AG04449 (cell line): Measurements from ENCODE around the gene C2orf72.

Source experiments
- CTCF ChIA-PET: fragments of 350-600 bp; formaldehyde crosslinking; extraction: SDS; loops from one replicate; lab custom pipeline; 2021; ENCODE audit warnings: antibody characterized with exemption; lab: Yijun Ruan, JAX
- POLR2A ChIA-PET: fragments of 400-600, 350-600 bp; formaldehyde crosslinking; extraction: SDS; loops from one replicate; lab custom pipeline; 2020; ENCODE audit warnings: antibody characterized with exemption, inconsistent platforms; lab: Yijun Ruan, JAX
- DNase-seq: peaks from one replicate; pipeline ENCODE4 v3.0.0-alpha.2; 2010; ENCODE audit warnings: low read depth, low spot score
- H3K4me3 ChIP-seq: 2 replicates; pipeline ENCODE4 v1.5.1; 2011; ENCODE audit warnings: low read depth, mild to moderate bottlenecking, control low read depth, low read length
- CTCF ChIP-seq: IDR thresholded peaks from one replicate; pipeline ENCODE4 v1.5.1; 2011; ENCODE audit warnings: mild to moderate bottlenecking, moderate library complexity, low read length, control low read depth, inconsistent platforms; ENCODE audit not compliant: insufficient read depth; ENCODE audit errors: missing control alignments

The C2orf72 gene

GRCh38 chr2:231037202-231037730, at the start of gene C2orf72:
Gene C2orf72 (plus strand): TSS chr2:231037523. CDS start chr2:231037566, 43 bp downstream.
- no peak for DNase-seq
- no peak for TF ChIP-seq CTCF
- POLR2A ChIA-PET: no interaction called here
- CTCF ChIA-PET: no interaction called here
- H3K4me3 ChIP-seq: peak within 1 kb of the TSS; percentile 6; the same call in 1 of the 2 replicates

- no peak overlapping the region for H3K4me3 ChIP-seq
- ChIA-PET POLR2A (no interaction called here), CTCF (interaction anchor here (1.0 to 13.5 kb wide), 5 partner anchors 15 to 168 kb away, joined by 3 to 330 read pairs (median 4); no protein-coding TSS in a partner anchor)
- TF ChIP-seq CTCF: no peak
- DNase-seq: no peak
These were observed 47.6 kb upstream of the C2orf72 start for GRCh38 chr2:230989731-230990130.

- TF ChIP-seq CTCF: no peak
- CTCF ChIA-PET: interaction anchor here (1.2 to 13.5 kb wide), 3 partner anchors 88 to 169 kb away, joined by 4 to 330 read pairs (median 141); no protein-coding TSS in a partner anchor
- DNase-seq: no peak
- no peak overlapping the region for H3K4me3 ChIP-seq
- POLR2A ChIA-PET: no interaction called here
These were observed 47.0 kb upstream of the C2orf72 start for GRCh38 chr2:230990131-230990898.

- CTCF ChIA-PET: interaction anchor here (13.5 kb wide), 1 partner anchor 88 kb away, joined by 330 read pairs; no protein-coding TSS in a partner anchor
- H3K4me3 ChIP-seq: no peak overlapping the region
- TF ChIP-seq CTCF: no peak
- POLR2A ChIA-PET: no interaction called here
- DNase-seq: no peak
These were observed 46.5 kb upstream of the C2orf72 start for GRCh38 chr2:230990899-230991150.

- TF ChIP-seq CTCF: no peak
- H3K4me3 ChIP-seq: no peak overlapping the region
- ChIA-PET POLR2A (no interaction called here), CTCF (interaction anchor here (0.8 to 13.5 kb wide), 3 partner anchors 21 to 167 kb away, joined by 3 to 330 read pairs (median 6); no protein-coding TSS in a partner anchor)
- DNase-seq: no peak
These were observed 45.7 kb upstream of the C2orf72 start for GRCh38 chr2:230991598-230991997.

- POLR2A ChIA-PET: no interaction called here
- CTCF ChIA-PET: interaction anchor here (0.8 to 2.6 kb wide), 4 partner anchors 9 to 172 kb away, joined by 3 to 16 read pairs (median 5); no protein-coding TSS in a partner anchor
- H3K4me3 ChIP-seq: no peak within 1 kb of the TSS
- no peak for TF ChIP-seq CTCF
- no peak for DNase-seq
These were observed 41.5 kb upstream of the C2orf72 start, which contains the start of gene SPATA3 for GRCh38 chr2:230995821-230996220. Gene SPATA3 (plus strand): TSS chr2:230996121. CDS start chr2:230996234, 113 bp downstream.
